GM21528 (cell line): ENCODE data around the gene GFOD1.

Experiments
- ATAC-seq: cut with Tn5 transposase; IDR thresholded peaks from one replicate; pipeline ENCODE4 v1.9.1; 2021; ENCODE audit warnings: mild to moderate bottlenecking, moderate library complexity; ENCODE audit not compliant: unreplicated experiment, low FRiP score

GFOD1 gene

DNA sequence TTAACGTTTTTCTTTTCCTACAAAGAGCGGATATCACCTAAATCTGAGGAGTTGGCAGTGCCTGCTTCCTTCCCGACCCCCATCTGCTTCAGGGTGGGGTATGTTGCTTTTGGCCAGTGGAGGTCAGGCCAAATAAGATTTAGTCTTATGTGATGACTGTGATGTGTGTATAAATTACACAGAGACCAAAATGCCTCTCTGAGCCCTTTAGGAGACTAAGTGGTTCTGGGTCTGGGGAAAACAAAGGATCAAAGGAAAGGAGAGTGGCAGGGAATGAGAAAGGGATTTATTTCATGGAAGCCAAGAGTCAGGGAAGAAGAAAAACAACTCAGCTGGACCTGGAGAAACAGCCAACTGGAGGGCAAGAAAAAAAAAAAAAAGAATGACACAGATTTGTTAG is 120.0 kb downstream of the GFOD1 start:
- no peak for ATAC-seq

DNA sequence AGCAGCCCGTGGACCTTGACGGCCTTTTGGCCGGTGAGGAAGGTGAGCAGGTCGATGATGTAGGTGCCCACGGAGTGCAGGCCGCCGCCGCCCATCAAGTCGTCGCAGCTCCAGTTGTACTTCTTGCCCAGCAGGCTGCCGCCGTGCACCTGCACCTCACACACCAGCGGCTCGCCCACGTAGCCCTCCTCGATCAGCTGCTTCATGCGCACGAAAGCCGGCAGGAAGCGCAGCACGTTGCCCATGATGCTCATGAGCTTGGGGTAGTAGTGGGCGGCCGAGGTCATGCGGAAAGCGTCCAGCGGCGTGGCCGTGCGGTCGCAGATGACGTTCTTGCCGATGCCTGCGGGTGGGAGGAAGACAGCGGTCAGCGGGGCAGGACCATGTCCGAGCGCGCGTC is 122.1 kb downstream of the GFOD1 start:
- ATAC-seq, result no peak

DNA sequence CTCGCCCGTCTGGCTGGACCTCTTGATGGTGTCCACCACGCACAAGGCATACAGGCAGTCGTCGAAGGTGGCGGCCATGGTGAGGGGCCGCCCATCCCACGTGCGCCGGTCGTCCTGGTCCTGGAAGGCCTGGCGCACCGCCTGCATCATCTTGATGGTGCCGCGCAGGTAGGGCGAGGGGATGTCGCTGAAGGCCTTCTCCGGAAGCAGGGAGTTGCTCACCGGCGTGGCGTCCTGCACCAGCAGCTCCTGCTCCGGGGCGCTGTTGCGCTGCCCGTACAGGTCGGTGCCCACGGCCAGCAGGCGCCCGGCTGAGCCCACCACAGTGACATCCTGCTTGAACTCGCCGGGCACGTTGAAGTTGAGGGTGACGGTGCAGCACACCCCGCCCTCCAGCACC is 122.6 kb downstream of the GFOD1 start:
- ATAC-seq, result no peak

DNA sequence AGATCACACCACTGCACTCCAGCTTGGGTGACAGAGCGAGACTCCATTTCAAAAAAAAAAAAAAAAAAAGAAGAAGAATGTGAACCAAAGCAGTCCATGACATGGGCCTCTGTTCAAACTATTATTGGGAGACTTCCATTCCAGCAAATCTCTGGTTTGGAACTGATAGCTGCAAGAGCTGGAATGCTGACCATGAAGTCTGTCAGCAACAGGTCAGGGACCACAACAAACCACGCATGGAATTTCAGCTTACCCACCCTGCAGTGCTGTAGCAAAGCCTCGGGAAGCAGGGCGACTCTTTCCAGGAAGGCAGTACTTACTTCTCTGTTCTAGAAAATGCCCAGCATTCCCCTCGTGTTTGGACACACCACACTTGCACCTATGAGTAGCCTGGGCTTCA is 125.0 kb downstream of the GFOD1 start:
- no peak for ATAC-seq

DNA sequence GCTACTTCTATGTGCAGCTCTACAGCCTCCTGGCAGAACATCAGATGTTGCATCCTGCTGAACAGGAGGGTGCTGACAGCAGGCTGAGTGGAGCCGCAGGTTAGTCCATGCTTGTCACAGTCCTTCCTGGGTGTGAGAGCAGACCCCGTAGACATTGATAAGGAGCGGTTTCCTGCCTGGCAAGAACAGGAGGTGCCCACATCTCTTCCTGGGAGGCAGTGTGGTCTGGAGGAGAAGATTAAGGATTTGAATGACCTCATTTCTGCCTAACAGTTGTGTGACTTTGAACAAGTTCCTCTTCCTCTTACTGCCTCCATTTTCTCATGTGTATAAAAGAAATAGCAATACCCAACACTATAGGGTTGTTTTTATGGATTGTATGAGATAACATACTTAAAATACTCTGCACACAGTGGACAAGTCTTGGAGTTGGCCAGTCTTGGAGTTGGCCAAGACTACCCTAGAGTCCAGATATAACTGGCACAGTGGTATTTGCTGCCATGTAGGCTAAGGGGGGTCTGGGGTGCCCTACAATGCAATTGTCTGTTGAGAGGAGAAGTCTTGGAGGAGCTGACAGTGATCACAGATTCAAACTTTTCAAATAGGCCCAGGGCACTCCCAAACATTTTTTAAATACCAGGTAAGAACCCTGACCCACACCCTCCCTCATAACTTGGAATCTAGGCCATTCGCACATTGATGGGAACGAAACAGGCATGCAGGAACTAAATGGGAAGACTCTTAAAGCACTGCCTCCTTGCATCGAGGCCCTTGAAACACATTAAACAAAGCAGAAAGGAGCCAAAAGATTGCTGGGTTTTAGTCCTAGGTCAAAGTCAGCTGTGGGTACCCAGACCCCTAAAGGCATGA is 126.5 kb downstream of the GFOD1 start:
- no peak for ATAC-seq

DNA sequence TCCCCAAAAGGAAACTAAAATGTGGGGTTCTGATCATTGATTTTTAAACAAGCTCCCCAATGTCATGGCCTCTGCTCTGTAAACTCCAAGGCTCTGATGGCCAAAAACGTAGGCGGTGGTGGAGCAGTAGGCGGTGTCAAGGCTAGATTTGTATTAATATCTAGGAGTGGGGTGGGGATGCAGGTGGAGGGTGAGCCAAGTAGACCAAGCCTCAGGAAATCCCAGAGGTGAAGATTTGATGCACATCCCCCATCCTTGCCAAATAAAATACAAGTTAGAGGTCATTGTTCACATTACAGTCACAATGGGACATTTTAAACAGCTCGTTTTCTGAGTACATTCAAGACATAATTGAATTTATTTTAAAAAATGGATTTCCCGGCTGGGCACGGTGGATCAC is 128.1 kb downstream of the GFOD1 start:
- no peak for ATAC-seq

DNA sequence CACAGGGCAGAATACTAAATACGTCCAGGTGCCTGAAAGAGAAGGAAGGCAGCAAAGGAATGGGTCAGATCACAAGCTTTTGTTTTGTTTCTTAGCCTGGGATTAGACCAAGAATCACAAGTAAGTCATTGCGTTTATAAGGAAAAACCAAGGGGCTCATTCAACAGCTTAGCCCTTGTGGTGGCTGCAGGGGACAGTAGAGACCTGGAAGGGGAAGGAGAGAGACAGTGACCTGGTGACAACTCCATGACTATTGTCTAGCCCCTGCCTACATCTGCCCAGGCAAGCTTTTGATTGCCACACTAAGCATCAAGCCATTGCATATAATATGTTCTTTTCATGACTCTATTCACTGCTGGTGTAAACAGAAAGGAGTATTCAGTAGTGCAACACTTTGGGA is 128.9 kb downstream of the GFOD1 start:
- ATAC-seq, result no peak

DNA sequence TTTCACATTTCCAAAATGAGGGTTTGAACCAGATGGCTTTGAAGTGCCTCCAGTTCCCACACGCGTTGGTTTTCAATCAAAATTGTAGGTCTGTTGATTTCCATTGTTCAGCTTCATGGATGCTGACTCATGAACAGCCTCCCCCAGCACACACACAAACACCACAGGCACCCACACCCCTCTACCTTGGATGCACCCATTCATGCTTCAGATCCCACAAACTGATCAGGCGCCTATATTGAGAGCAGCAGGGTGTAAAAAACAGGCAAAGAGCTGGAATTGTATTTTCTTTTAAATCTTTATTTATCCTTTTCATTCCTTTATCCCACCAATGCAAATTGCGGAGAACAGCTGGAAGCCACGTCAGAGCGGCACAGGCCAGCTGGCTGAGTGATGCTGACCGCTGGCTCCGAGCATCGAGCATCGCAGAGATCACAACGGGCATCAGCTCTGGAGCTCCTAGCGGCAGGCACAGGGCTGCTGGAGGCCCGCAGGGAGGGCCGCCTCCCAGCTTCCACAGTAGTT is 129.8 kb downstream of the GFOD1 start:
- ATAC-seq, result no peak

DNA sequence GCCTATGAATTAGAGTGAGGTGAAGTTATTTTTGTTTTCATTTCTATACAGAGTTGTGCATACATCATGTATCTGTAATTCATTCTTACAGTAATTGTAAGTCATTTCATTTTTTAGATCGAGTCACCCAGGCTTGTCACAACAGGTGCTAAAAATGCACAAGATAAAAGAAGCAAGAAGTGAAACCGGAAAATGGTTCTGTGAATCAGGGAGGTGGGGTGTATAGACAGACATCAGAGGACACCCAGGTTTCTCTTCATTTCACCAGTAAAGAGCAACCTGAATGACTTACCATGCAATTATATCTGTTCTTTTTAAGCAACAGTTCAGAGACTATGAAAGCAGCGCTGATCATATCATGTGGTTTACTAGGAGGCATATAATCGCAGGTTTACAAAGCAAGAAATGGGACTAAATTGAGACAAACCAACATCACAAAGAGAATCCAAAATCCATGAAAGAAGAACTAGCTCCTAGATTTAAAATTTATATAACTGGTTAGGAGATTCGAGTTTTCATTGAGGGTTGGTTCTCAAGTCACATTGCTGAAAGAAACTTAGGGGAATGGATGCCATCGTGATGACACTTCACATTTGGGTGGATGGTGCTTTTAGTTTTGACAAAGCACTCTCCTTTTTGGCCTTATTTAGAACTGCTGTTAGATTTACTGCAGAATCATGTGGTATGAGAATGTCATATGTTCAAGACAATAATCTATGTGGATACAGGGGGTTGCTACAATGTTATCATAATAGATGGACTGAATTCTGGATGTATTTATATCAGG is 131.2 kb downstream of the GFOD1 start:
- ATAC-seq, result peak; percentile 86

DNA sequence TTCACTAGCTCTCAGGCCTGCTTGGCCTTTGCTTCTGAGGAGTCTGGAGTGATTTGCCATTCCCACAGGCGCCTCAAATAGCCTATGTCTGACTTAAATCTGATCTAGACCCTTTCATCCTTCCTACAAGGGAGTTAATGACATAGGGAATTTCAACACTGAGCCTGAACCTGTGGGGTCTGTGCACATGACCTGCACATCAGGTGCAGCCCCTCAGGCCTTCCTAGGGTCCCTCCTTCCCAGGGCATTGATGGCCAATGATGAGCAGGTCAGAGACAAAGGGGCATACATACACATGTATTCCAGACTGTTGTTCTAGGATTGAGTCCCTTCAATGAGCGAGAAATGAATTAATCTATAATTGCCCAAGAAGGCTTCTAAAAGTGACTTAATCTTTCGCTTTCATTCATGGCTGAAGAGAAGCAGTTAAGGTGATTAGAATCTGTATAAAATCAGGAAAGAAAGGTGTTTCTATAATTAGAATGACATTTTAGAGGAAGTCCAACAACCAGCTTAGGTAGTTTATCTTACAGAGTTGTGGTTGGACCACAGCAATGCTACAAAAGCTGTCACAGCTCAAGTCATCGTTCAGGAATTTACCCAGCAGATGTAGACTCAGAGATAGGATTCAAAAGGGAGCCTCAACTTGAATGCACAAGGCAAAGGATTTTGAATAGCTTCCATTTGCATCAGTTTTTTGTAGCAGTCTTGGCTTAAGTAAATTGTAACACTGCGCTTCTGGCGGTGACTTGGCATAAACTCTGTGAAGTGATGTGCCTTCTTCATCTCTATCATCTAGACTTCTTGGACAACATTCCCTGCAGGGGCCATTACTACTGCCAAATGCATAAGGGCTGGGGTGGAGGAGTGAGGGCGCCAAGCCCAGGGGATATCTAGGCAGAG is 132.1 kb downstream of the GFOD1 start:
- ATAC-seq, result peak; percentile 31

DNA sequence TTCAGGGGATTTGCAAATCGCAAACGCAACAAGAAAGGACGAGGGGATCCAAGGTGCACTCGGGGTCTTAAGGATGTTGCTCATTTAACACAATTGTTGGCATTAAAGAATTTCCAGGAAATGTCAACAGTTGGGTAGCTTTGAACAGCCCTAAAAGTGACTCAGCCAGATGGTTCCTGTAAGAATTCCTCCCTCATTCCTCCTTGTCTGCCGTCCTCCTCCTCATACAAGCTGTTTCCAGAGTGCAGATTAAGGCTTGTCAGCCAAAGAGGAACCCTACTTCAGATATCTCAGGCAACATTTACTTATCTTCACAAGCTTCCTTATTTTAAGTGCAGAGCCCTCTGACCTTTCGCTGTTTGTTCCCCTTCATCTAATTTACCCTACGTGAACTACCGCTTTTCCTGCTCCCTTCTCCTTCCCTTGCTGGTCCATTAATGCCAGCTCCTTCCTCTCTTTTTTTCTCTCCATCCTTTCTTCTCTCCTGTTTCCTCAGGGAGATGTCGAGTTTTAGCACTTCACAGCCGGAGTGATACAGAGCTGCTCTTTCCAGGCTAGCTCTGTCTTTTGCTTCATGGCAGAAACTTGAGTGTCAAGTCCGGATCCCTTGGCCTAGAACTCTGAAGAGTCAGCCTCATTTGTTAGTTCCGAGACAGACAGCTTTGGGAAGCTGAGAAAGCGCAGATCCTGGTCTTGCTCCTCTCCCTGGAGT is 132.9 kb downstream of the GFOD1 start:
- no peak for ATAC-seq

DNA sequence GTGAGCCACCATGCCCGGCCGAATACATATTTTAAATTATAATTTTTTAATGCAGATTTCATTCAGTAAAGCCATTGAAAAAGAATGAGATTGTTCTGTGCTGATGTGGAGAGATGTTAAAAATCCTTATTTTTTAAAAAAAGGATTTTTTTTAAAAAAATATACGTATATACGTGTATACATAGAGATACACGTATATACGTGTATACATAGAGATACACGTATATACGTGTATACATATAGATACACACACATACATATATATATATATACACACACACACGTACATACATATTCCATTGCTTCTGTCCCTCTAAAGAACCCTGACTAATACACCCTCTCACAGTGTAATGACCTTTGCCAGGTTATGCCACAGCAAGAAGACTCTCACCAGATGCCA is 135.2 kb downstream of the GFOD1 start:
- ATAC-seq, result no peak

DNA sequence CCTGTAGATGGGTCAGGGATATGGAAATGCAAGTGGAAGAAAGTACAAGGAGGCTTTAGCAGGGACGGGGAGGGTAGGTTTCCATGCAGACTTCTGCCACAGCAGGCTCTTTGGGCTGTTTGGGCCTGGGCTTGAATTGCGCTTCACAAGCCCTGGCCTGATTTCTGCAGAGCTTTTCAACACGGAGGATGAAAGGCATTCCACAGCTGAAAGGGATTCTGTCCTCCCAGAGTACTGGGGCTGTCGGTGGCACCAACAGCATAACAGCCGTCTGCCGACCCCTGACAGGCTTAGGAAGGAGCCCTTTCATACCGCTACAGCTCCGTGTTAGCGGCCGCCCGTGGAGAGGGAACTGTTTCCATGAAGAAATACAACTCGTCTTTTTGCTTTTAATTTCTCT is 136.1 kb downstream of the GFOD1 start:
- ATAC-seq, result no peak

DNA sequence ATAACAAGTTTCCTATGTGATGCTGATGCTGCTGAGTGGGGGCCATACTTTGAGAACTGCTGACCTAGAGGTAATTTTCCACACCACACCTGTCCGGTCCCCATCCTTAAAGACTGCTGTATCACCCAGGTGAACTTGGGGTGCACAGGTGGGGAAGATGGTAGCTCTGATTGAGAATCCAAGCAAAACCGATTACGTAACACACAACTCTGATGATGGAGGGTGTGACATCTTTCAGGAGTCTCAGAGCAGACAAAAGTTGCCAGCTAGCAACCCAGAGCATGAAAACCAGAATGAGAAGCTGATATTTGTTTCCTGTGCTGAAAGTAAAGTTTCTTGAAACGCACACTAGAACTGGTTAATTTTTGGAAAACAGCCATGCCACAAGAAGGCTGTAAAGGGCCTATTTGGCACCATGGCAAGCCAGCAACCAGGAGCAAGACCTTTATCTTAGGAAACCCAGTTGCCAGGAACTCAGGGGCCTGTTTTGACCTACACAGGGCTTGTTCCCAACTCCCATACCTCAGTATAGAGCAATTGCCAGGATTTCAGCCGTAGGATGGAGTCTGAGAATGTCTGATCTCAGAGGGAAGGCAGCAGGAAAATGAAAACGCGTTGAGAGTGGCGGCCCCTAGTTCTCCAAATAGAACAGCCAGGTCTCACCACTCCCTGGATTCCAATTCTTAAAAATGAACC is 137.4 kb downstream of the GFOD1 start:
- ATAC-seq, result no peak

DNA sequence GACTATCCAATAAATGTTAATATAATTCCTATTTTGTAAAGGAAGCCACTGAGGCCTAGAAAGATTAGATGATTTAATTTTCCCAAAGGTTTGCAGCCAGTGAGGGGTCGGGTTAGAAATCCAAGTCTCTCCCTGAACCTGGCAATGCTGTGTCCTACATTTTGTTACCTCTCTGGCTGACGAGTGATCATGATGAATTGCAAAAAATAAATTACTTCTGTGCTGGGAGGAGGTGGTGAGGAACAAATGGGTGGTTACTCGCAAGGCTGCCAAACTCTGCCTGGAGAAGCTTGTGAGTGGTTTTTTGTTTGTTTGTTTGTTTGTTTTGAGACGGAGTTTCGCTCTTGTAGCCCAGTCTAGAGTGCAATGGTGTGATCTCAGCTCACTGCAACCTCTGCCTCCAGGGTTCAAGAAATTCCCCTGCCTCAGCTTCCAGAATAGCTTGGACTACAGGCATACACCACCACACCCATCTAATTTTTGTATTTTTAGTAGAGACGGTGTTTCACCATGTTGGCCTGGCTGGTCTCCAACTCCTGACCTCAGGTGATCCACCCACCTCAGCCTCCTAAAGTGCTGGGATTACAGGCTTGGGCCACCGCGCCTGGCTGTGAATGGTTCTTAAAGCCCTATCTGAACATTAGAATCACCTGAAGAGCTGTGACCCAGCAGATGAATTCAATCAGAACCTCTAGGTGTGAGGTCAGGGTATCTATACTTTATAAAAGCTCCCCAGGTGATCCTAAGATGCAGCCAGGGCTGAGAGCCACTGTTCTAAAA is 138.9 kb downstream of the GFOD1 start:
- ATAC-seq, result no peak

DNA sequence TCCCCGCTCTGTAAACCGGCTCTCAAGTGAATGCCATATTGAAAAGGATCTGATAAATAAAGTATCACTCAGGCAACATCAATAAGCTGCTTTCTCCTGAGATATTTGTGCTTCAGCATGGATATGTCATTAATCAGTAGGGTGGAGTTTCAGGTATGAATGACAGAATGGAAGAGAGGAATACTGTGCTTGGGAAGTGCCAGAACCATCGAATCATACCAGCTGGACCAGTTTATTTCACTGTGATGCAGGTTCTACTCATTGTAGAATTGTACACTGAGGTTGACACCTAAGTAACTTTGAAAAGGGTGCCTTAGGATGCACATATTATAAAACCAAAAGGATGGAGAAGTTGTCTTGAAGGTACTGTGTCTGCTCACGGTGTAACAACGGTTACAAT is 141.2 kb downstream of the GFOD1 start:
- ATAC-seq, result no peak

DNA sequence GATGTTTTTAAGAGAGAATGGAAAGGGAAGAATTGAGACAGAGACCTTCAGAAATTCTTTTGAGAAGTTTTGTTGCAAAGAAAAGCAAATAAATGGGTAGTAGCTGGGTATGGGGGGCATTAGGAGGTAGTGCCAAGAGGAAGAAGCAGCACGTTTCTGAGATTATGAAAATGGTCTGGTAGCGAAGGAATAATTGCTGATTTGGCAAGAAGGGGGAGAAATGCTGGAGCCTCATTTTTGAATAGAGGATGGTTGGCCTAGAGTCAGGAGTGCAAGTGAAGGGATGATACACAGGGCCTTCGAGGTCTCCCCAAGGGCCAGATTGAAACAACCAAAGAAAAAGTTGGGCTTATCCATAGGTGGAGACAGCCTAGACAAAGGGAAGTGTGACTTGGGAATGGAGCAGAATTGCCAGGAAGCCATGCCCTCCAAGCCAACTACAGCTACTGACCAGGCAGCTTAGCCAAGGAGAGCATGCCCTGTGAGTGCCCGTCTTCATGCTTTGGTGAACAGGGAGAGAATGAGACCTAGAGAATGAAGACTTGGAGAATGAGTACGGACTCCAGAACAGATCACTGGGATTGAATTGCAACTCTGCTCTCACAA is 144.9 kb downstream of the GFOD1 start:
- no peak for ATAC-seq
